ENCODE measurements around the gene GMNN.

Gene GMNN

GRCh38 chr6:24774696-24775519 lies at the start of gene GMNN (continued):
- TF ChIP-seq, protein P1, sequence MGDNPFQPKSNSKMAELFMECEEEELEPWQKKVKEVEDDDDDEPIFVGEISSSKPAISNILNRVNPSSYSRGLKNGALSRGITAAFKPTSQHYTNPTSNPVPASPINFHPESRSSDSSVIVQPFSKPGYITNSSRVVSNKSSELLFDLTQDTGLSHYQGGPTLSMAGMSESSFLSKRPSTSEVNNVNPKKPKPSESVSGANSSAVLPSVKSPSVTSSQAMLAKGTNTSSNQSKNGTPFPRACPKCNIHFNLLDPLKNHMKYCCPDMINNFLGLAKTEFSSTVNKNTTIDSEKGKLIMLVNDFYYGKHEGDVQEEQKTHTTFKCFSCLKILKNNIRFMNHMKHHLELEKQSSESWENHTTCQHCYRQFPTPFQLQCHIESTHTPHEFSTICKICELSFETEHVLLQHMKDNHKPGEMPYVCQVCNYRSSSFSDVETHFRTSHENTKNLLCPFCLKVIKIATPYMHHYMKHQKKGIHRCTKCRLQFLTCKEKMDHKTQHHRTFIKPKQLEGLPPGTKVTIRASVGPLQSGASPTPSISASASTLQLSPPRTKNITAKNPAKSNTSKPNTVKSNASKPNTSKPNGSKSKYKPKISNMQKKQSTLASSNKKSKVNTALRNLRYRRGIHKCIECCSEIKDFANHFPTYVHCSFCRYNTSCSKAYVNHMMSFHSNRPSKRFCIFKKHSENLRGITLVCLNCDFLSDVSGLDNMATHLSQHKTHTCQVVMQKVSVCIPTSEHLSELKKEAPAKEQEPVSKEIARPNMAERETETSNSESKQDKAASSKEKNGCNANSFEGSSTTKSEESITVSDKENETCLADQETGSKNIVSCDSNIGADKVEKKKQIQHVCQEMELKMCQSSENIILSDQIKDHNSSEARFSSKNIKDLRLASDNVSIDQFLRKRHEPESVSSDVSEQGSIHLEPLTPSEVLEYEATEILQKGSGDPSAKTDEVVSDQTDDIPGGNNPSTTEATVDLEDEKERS (tag by site-specific recombination; IDR thresholded peaks at IDR 0.05): 0 out of 2 replicates have a peak, but pooled peaks have one; percentile 37
- TF ChIP-seq ZBTB8A (tag by site-specific recombination; IDR thresholded peaks at IDR 0.05): peak; percentile 96
- TF ChIP-seq ZNF26 (tag by site-specific recombination; IDR thresholded peaks at IDR 0.05): no peak
- TF ChIP-seq SP2 (tag by site-specific recombination; IDR thresholded peaks at IDR 0.05): peak; percentile 96
- TF ChIP-seq, protein P2, sequence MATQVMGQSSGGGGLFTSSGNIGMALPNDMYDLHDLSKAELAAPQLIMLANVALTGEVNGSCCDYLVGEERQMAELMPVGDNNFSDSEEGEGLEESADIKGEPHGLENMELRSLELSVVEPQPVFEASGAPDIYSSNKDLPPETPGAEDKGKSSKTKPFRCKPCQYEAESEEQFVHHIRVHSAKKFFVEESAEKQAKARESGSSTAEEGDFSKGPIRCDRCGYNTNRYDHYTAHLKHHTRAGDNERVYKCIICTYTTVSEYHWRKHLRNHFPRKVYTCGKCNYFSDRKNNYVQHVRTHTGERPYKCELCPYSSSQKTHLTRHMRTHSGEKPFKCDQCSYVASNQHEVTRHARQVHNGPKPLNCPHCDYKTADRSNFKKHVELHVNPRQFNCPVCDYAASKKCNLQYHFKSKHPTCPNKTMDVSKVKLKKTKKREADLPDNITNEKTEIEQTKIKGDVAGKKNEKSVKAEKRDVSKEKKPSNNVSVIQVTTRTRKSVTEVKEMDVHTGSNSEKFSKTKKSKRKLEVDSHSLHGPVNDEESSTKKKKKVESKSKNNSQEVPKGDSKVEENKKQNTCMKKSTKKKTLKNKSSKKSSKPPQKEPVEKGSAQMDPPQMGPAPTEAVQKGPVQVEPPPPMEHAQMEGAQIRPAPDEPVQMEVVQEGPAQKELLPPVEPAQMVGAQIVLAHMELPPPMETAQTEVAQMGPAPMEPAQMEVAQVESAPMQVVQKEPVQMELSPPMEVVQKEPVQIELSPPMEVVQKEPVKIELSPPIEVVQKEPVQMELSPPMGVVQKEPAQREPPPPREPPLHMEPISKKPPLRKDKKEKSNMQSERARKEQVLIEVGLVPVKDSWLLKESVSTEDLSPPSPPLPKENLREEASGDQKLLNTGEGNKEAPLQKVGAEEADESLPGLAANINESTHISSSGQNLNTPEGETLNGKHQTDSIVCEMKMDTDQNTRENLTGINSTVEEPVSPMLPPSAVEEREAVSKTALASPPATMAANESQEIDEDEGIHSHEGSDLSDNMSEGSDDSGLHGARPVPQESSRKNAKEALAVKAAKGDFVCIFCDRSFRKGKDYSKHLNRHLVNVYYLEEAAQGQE (tag by site-specific recombination; IDR thresholded peaks at IDR 0.05): peak; percentile 75
- TF ChIP-seq GLI4 (tag by site-specific recombination; IDR thresholded peaks at IDR 0.05): peak; percentile 94
- peak; percentile 79; the same call in 1 of the 2 replicates for TF ChIP-seq INSM2 (tag by site-specific recombination; IDR thresholded peaks at IDR 0.05)
- TF ChIP-seq ZNF174 (tag by site-specific recombination; IDR thresholded peaks at IDR 0.05): no peak
- TF ChIP-seq ZFP3 (tag by site-specific recombination; IDR thresholded peaks at IDR 0.05; ENCODE audit: low read depth): no peak
- TF ChIP-seq ZNF560 (tag by site-specific recombination; IDR thresholded peaks at IDR 0.05; ENCODE audit: borderline replicate concordance): no peak
- TF ChIP-seq ZEB2 (tag by site-specific recombination; IDR thresholded peaks at IDR 0.05): peak; percentile 96
- no peak for TF ChIP-seq ZNF398 (tag by site-specific recombination; IDR thresholded peaks at IDR 0.05)
- TF ChIP-seq AEBP2 (tag by site-specific recombination; IDR thresholded peaks at IDR 0.05; ENCODE audit: borderline replicate concordance): 0 out of 2 replicates have a peak, but pooled peaks have one; percentile 57
- no peak for TF ChIP-seq RBAK (tag by site-specific recombination; IDR thresholded peaks at IDR 0.05)
- no peak for TF ChIP-seq GFI1B (tag by site-specific recombination; IDR thresholded peaks at IDR 0.05)
- no peak for TF ChIP-seq ZNF555 (tag by site-specific recombination; conservative IDR thresholded peaks at IDR 0.05)
- TF ChIP-seq, protein P3, sequence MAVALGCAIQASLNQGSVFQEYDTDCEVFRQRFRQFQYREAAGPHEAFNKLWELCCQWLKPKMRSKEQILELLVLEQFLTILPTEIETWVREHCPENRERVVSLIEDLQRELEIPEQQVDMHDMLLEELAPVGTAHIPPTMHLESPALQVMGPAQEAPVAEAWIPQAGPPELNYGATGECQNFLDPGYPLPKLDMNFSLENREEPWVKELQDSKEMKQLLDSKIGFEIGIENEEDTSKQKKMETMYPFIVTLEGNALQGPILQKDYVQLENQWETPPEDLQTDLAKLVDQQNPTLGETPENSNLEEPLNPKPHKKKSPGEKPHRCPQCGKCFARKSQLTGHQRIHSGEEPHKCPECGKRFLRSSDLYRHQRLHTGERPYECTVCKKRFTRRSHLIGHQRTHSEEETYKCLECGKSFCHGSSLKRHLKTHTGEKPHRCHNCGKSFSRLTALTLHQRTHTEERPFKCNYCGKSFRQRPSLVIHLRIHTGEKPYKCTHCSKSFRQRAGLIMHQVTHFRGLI (tag by site-specific recombination; IDR thresholded peaks at IDR 0.05): peak; percentile 43; the same call in 1 of the 2 replicates
- peak; percentile 73 for TF ChIP-seq SCRT2 (tag by site-specific recombination; IDR thresholded peaks at IDR 0.05)
- peak; percentile 86; the same call in 1 of the 2 replicates for TF ChIP-seq ZNF837 (tag by site-specific recombination; IDR thresholded peaks at IDR 0.05)
- no peak for TF ChIP-seq ZNF23 (tag by site-specific recombination; IDR thresholded peaks at IDR 0.05; ENCODE audit: borderline replicate concordance)
